GM18502 (cell line): ENCODE measurements around the gene ABCG4.
"Not testable (repeated sequence)": the region's sequence is repeated elsewhere in the genome, so short reads cannot be mapped to it uniquely, and the experiment has no call there.

Experiments
- ATAC-seq: cut with Tn5 transposase; IDR thresholded peaks from one replicate; pipeline ENCODE4 v1.9.1; 2021; ENCODE audit warnings: mild to moderate bottlenecking; ENCODE audit not compliant: unreplicated experiment, poor library complexity

ABCG4 gene

GRCh38 chr11:119179983-119180382, 31.1 kb downstream of the ABCG4 start:
- no peak for ATAC-seq

- ATAC-seq: no peak
Measured at GRCh38 chr11:119180729-119181676, 32.2 kb downstream of the ABCG4 start.

- no peak for ATAC-seq
Measured at GRCh38 chr11:119181677-119182412, 33.0 kb downstream of the ABCG4 start.

- ATAC-seq: not testable (repeated sequence)
Measured at GRCh38 chr11:119184399-119184798, 35.5 kb downstream of the ABCG4 start.

GRCh38 chr11:119185981-119186634, 37.3 kb downstream of the ABCG4 start:
- ATAC-seq: no peak

- no peak for ATAC-seq
Measured at GRCh38 chr11:119187123-119187892, 38.5 kb downstream of the ABCG4 start.

GRCh38 chr11:119188067-119188466, 39.2 kb downstream of the ABCG4 start:
- no peak for ATAC-seq

- no peak for ATAC-seq
Measured at GRCh38 chr11:119188887-119189286, 40.0 kb downstream of the ABCG4 start.

GRCh38 chr11:119189393-119189792, 40.5 kb downstream of the ABCG4 start:
- ATAC-seq: no peak

GRCh38 chr11:119190531-119190930, 41.7 kb downstream of the ABCG4 start:
- no peak for ATAC-seq

- not testable (repeated sequence) for ATAC-seq
Measured at GRCh38 chr11:119191265-119191664, 42.4 kb downstream of the ABCG4 start.

GRCh38 chr11:119192111-119192510, 43.3 kb downstream of the ABCG4 start:
- no peak for ATAC-seq

- no peak for ATAC-seq
Measured at GRCh38 chr11:119193001-119193400, 44.1 kb downstream of the ABCG4 start.

- ATAC-seq: no peak
Measured at GRCh38 chr11:119193626-119194025, 44.8 kb downstream of the ABCG4 start.

- no peak for ATAC-seq
Measured at GRCh38 chr11:119194811-119195440, 46.1 kb downstream of the ABCG4 start.

GRCh38 chr11:119195680-119196079, 46.8 kb downstream of the ABCG4 start:
- no peak for ATAC-seq

- ATAC-seq: no peak
Measured at GRCh38 chr11:119196833-119197483, 48.1 kb downstream of the ABCG4 start.

GRCh38 chr11:119198925-119199324, 50.1 kb downstream of the ABCG4 start:
- no peak for ATAC-seq

GRCh38 chr11:119201236-119201635, 52.4 kb downstream of the ABCG4 start:
- ATAC-seq: not testable (repeated sequence)
